HG03103 (cell line): Measurements from ENCODE around the gene PDZD2.

ENCODE experiments used
- ATAC-seq: cut with Tn5 transposase; IDR thresholded peaks from one replicate; pipeline ENCODE4 v1.9.1; 2021; ENCODE audit warnings: low read depth; ENCODE audit not compliant: unreplicated experiment

PDZD2 gene

DNA sequence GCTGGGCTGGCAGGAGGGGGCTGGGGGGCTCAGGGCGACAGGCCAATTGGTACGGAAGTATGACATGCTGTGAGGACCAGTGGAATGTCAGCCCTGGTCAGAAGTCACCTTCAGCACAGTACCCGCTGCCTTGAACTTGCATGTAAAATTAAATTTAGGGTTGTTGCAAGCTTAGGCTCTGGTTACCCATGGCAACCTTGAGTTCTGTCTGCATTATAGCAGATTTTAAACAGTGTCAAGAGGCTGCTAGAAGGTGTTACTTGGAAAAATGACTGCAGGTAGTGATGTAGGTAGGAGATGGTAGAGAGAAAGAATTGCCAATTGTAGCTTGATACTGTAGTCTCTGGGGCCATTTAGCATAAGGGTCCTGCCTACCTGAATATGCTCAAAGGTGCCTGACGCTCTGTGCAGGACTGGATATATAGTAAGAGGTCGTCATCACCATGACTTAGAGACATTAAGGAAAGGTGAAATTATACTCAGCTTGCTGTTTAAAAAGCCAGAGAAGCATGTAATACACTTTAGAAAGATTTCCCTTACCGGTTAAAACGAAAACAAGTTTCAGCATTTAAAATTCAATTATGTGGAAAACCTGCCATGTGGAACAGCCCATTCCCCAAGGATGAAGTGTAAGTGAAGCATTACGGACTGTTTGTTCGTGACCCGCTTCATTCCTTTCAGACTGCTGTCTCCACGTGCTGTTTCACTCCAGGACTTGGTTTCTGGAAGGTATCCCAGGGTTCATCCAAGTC, 169.0 kb downstream of the PDZD2 start:
- ATAC-seq = no peak

GRCh38 chr5:31809050-31809870, 170.3 kb downstream of the PDZD2 start:
- ATAC-seq = no peak

DNA sequence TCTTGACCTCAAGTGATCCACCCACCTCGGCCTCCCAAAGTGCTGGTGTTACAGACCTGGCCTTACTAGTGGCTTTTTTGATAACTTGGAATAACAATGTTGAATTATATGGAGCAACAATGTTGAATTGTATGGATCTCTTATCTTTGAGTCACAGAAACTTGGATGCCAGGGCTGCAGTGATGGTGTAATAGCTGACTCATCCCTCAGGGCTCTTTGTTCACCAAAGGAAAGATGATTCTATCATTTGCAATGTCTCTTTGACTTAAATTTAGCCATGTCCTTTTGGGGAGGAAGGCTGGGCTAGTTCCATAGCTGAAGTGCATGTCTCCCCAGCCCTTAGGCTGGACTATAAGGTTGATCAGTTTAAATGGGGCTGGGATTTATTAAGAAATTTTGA, 172.3 kb downstream of the PDZD2 start:
- ATAC-seq = no peak

DNA sequence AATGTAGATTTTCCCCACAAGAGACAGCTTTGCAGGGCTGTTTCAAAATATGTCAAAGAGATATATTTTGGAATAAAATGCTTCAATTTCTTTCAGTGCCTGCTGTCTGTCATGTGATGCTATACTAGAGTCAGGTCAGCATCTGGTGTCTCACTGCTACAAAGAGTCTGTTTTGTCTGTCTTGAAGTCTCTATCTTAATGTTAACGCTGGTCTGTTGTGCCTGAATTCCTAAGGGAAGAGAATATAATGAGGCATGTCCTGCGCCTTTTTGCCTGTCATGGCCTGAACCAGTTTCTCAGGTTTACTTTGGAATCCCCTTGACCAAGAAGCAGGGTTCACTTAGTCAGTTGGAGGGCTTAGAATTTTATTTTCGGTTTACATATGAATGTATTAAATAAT, 176.4 kb downstream of the PDZD2 start:
- ATAC-seq = no peak

DNA sequence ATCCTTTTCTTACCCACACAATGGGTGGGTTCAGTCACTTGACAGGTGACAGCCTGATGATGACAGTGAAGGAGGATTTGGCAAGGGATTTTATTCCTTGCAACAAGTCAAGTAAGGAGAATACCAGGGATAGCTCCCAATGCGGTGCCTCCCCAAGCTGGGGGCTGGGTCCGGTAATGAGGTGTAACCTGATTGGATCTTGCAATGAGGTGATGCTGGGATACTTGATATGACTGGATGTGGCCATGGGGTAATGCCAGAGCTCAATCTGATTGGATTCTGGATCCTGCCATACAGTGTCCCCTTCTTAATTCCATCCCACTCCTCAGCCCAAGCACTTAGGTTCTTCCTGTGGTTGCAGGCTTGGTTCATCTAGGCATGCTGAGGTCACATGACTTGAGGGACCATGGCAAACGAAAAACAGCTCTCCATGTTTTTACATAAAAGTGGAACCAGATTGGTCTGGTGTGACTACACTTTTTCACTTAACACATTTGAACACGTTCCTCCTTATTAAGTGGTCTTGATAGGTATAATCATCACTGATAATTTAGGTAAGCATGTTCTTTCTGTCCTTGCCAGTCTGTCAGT, 181.1 kb downstream of the PDZD2 start:
- ATAC-seq = no peak

- ATAC-seq = no peak
These were observed 184.5 kb downstream of the PDZD2 start for GRCh38 chr5:31823472-31823871.

GRCh38 chr5:31824869-31825517, 186.1 kb downstream of the PDZD2 start:
- ATAC-seq = no peak

GRCh38 chr5:31825518-31826068, 186.7 kb downstream of the PDZD2 start:
- no peak for ATAC-seq

GRCh38 chr5:31827867-31828266, 188.9 kb downstream of the PDZD2 start:
- no peak for ATAC-seq

DNA sequence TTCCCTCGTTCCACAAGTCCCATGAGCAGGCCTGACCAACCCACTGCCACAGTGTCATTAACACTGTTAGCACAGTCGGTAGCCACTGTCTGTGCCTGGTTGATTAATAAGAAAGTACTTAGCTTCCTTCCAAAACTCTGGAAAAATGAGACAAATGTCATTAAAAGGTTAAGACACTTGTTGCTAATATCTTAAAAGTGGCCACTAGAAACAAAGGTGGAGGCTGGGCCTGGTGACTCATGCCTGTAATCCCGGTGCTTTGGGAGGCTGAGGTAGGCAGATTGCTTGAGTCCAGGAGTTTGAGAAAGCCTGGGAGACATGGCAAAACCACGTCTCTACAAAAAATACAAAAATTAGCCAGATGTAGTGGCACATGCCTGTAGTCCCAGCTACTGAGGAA, 194.0 kb downstream of the PDZD2 start:
- no peak for ATAC-seq

GRCh38 chr5:31833710-31834109, 194.8 kb downstream of the PDZD2 start:
- no peak for ATAC-seq

DNA sequence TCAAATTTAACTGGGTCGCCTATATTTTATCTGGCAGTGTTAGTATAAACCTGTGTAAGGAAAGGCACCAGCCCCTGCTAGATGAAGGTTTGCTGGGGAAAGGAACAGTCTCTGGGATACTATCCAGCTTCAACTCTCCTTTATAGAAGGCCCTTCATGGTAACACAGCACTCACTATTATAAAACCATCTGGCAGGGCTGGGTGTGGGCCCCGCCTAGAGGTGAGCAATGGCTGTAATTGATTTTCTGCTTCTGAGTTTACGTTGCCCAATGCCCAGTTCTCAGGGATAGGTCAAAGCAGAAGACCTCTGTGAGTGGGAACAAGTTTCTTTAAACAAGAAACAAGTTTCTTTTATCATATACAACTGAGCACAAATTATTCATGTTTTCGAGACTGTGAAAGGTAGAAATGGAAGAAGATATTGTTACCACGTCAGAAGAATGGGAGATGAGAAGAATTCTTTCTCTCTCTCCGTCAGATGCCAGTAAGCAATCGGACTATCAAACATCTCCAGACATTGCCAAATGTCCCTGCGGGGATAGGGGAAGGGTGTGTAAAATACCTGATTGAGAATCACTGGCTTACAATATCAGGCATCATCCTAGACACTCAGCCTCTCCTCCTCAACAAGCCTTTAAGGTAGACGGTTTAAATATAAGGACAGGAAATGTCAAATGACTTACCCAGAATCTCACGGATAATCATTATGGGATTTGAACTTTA, 205.9 kb downstream of the PDZD2 start:
- no peak for ATAC-seq

DNA sequence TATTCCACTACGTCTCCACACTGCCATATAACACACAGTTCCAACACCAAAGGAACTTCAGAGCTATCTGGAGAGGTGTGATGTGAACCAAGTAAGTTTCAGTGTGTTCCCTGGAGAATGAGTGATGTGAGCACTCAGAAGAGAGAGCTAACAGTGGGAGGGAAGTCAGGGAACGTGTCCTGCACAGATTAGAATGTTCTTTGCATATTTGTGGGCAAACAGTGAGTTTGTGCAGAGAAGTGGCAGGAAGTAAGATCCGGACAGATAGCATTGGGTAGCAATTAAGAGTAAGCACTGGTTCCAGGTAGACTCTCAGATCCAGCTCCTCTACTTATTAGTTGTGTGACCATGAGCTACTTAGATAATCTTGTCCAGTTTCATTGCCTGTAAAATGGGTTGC, 206.4 kb downstream of the PDZD2 start:
- ATAC-seq = no peak

GRCh38 chr5:31846934-31847333, 208.0 kb downstream of the PDZD2 start:
- no peak for ATAC-seq

DNA sequence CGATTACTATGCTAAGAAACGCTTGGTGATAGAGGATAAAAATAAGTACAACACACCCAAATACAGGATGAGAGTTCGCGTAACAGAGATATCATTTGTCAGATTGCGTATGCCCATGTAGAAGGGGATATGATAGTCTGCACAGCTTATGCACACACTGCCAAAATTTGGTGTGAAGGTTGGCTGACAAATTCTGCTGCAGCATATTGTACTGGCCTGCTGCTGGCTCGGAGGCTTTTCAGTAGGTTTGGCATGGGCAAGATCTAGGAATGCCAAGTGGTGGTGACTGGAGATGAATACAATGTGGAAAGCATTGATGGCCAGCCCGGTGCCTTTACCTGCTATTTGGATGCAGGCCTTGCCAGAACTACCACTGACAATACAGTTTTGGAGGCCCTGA, 208.4 kb downstream of the PDZD2 start:
- no peak for ATAC-seq

GRCh38 chr5:31850981-31851689, 212.2 kb downstream of the PDZD2 start:
- ATAC-seq = no peak

DNA sequence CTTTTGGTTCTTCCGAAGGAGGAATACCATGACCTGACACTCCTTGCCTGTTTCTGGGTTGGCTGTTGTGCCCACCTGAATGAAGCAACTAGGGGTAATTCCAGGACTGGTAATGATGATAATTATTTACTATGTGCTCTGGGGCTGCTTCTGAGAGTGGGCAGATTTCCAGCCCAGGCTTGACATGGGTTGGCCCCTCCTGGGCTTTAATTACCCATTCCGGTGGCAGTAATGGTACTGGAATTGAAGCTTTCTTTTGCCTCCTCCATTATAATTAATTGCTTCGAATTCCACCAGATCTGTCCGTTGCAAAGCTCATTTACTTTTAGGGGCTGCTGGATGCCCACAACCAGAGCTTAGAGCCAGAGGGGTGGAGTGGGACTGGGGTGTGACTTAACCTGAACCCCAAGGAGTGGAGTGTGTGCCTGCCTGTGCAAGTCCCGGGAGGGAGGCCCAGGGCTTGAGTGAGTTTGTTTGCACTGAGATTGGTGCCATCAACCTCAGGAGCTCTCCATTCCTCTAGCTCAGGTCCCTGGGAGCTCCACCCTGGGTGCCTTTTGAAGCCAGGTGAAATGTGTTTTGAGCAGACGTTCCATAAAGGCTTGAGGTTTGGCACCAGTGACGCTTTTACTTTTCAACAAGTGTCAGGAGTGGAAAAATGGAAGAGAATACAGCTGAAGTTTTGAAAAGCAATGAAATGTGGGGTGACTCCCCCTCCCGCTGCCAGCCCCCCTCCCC, 214.6 kb downstream of the PDZD2 start:
- ATAC-seq = no peak

DNA sequence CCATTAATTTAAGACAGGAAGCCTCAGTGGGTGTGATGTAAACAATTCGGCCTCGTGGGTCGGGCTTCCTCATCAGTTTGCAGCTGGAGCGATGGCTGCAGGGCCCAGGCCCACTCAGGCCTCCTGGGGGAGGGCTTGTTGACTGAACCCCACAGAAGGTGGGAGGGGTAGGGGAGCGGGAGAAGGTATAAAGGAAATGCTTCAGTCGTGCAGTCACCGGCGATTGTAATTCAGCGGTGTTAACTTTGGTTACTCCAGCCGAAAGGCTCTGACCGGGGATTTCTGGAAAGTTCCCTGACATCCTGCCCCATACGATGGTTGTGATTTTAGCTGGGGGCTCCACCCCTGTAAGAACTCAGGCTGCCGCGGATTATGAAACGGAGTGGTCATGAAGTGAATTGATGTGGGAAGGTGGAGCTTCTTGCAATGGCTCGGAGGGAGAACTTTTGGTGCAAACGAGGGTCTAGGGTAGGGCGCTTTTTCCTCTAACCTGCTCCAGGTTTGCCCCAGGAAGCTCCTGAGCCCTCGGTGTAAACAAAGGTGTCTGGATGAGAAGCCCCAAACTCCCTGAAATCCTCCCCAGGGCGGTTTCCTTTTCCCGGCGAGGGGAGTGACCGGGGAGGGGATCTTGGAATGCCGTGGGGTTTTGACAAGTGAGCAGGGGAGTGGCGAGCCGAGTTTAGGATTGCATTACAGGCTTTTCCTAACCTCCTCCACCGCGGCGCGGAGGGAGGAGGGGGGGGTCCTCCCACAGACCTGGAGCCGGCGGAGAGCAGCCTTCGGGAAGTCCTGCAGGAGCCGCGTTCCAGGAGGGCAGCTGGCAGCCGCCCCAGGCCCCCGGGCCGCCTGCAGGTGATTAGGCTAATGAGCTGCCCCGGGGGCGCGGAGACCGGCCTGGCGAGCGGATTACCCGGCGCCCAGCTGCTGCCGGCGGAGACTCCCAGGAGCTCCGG, 215.5 kb downstream of the PDZD2 start:
- ATAC-seq = no peak
